Central memory CD8-positive, alpha-beta T cell (primary cell): ENCODE measurements around the gene HLA-DQA1.

ENCODE experiments used
- ATAC-seq: fragments of 150-1000 bp; cut with Tn5 transposase; replicated peaks from 2 replicates; pipeline ENCODE4 v1.10.0; 2022; ENCODE audit warnings: mild to moderate bottlenecking, moderate FRiP score, moderate number of reproducible peaks; ENCODE audit not compliant: poor library complexity, severe bottlenecking; ENCODE audit errors: extremely low read depth
- DNase-seq, 2 donors: peaks; one replicate each; pipeline ENCODE4 v3.0.0; 2021; ENCODE audit warnings: low spot score in 2 of 2
- H3K27ac Mint-ChIP-seq: one replicate; pipeline ENCODE4 v1.8.0; 2022; ENCODE audit warnings: low read depth, mild to moderate bottlenecking, moderate library complexity, mixed read lengths
- H3K27me3 Mint-ChIP-seq: one replicate; pipeline ENCODE4 v1.8.0; 2022; ENCODE audit warnings: mixed read lengths
- H3K36me3 Mint-ChIP-seq: one replicate; pipeline ENCODE4 v1.8.0; 2022; ENCODE audit warnings: mild to moderate bottlenecking, moderate library complexity, mixed read lengths; ENCODE audit not compliant: insufficient read depth
- H3K4me1 Mint-ChIP-seq: one replicate; pipeline ENCODE4 v1.8.0; 2022; ENCODE audit warnings: mixed read lengths
- H3K4me3 Mint-ChIP-seq: one replicate; pipeline ENCODE4 v1.8.0; 2022; ENCODE audit warnings: mild to moderate bottlenecking, moderate library complexity, mixed read lengths
- H3K9me3 Mint-ChIP-seq: one replicate; pipeline ENCODE4 v1.8.0; 2022; ENCODE audit warnings: mixed read lengths

HLA-DQA1 gene

GRCh38 chr6:32609391-32609730 is 27.8 kb upstream of the HLA-DQA1 start:
- H3K27ac Mint-ChIP-seq, result no peak overlapping the region
- ATAC-seq, result no peak
- no peaks in the 10 kb centered on the region for H3K36me3 Mint-ChIP-seq
- H3K27me3 Mint-ChIP-seq, result no peaks in the 10 kb centered on the region
- no peaks in the 10 kb centered on the region for H3K9me3 Mint-ChIP-seq
- H3K4me1 Mint-ChIP-seq, result peaks cover 4% of the 10 kb centered on the region
- H3K4me3 Mint-ChIP-seq, result no peak overlapping the region
- no peak for DNase-seq

DNA sequence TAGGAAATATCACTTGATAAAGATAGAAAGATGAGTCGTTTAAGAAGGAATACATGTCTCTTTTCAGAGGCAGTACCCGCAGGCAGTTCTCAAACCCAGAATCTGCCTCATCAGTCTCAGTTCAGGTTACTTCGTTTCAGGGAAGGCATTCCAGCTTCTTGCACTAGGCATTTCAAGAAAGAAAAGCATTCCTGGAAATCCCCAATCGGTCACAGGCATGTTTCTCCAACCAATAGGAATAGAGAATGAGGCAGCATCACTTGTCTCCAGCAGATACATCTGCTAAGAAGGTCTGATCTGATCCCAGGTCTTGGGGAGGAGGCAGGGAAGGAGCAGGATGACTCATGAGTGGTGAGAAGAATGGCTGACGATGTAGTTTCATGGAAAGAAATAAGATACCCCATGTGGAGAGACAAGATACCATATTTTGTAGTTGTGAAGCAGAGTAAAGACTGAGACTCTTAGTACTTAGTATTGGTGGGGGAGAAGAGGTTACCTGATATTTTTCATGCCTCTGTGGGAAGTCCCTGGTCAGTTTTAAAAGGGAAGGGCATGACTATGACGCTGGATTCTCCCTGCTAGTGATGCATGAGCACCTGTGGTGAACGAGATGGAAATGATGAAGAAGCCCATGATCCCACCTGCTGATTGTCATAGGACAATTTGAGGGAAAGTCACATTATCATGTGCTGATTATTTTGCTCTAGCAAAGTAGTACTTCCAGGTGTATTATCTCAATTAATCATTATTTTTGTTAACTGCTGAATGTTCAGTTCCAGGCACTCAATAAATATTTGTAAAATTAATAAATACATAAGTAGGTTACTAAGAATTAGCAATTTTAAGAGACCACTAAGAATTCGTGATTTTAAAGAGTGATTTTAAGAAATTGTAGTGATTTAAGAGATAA is 27.2 kb upstream of the HLA-DQA1 start:
- ATAC-seq (peak; percentile 80), DNase-seq (peak; percentile 14 to 68)
- Mint-ChIP-seq H3K9me3 (no peaks in the 10 kb centered on the region), H3K27me3 (no peaks in the 10 kb centered on the region), H3K4me1 (no peaks in the 10 kb centered on the region), H3K4me3 (no peak overlapping the region), H3K36me3 (no peaks in the 10 kb centered on the region), H3K27ac (no peak overlapping the region)

DNA sequence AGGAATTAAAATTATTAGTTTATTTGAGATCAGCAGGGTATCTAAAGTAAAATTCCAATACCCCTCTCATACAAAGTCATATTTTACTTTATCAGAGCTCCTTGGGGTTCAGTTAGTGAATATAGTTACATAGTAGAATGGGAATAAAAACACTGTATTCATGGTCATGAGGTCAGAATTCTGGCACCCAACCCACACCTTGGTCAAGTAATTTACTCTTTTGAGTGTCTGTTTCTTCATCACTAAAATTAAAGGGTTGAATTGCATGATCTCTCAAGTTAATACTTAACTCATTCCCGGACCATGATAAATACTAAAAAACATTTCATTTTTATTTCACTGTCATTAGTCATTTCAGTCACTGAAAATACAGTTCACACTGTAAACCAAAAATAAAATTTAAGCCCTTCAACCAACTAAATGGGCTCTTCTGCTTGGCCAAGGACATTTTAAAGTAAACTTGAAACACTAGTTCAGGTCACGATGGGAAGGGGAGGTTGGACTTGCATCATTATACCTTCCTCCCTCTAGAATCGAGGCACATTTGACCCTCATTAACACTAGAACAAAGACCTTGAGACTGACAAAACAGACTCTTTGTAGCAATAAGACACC is 26.4 kb upstream of the HLA-DQA1 start:
- DNase-seq, result no peak
- Mint-ChIP-seq H3K36me3 (no peaks in the 10 kb centered on the region), H3K9me3 (no peaks in the 10 kb centered on the region), H3K4me1 (peaks cover 2% of the 10 kb centered on the region), H3K4me3 (no peak overlapping the region), H3K27ac (no peak overlapping the region), H3K27me3 (no peaks in the 10 kb centered on the region)
- ATAC-seq, result no peak

DNA sequence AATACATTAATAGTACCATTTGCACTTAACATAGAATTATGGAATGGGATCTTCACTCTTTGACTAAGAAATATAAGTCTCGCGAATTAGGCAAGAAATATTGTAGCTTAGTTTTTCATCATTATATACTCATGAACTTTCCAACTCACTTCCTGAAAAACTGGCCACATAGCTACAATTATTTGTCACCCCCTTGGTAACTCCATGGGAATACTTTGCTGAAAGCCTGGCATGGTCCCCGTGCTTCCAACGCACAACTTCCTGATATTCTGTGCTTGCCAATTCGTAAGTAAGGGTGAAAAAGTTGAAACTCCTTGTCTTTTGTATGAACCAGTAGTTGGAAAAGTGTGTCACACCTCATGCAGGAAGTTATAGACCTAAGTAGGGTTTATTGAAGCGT is 23.7 kb upstream of the HLA-DQA1 start:
- H3K4me1 Mint-ChIP-seq, result peaks cover 13% of the 10 kb centered on the region
- no peak for ATAC-seq

DNA sequence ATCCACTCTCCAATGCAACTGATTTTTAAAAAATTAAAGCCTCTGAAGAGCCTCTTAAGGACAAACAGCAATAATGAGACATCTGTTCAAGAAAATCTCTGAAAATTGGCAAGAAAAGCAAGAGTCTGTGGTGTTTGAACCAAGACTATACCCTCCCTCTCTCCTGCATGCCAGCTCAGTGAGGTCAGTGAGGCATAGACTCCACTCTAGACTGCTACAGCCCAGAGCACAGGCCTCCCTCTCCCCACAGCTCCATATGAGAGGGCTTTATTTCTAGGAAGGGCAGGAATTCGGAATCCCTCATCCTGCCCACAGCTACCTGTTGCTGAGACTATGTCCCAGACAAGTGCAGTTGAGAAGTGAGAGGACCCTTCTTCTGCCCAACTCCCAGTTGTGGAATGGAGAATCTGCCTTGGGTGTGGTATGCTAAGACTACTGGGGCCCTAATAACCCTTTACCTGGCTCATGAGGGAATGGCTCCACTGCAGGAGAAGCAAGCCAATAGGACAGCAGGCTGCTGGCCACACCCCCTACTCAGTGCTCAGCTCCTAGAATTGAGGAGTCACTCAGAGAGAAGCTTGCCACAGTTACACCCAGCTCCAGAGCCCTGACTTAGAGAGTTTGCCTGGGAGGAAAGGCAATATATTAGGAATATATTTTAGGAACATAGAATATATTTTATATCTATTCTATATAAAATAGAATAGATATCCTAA is 22.7 kb upstream of the HLA-DQA1 start:
- Mint-ChIP-seq H3K4me1 (peaks cover 13% of the 10 kb centered on the region), H3K27ac (no peak overlapping the region), H3K4me3 (no peak overlapping the region), H3K9me3 (no peaks in the 10 kb centered on the region), H3K27me3 (no peaks in the 10 kb centered on the region), H3K36me3 (no peaks in the 10 kb centered on the region)
- ATAC-seq (no peak), DNase-seq (no peak)

More for the DNA sequence above, 23.7 kb upstream of the HLA-DQA1 start:
- Mint-ChIP-seq H3K36me3 (no peaks in the 10 kb centered on the region), H3K27me3 (no peaks in the 10 kb centered on the region), H3K27ac (no peak overlapping the region), H3K4me3 (no peak overlapping the region), H3K9me3 (no peaks in the 10 kb centered on the region)
- no peak for DNase-seq

GRCh38 chr6:32615885-32616532 is 21.2 kb upstream of the HLA-DQA1 start:
- DNase-seq (no peak), ATAC-seq (no peak)
- Mint-ChIP-seq H3K27ac (no peak overlapping the region), H3K4me1 (peaks cover 17% of the 10 kb centered on the region), H3K4me3 (no peak overlapping the region), H3K9me3 (no peaks in the 10 kb centered on the region), H3K27me3 (no peaks in the 10 kb centered on the region), H3K36me3 (no peaks in the 10 kb centered on the region)

DNA sequence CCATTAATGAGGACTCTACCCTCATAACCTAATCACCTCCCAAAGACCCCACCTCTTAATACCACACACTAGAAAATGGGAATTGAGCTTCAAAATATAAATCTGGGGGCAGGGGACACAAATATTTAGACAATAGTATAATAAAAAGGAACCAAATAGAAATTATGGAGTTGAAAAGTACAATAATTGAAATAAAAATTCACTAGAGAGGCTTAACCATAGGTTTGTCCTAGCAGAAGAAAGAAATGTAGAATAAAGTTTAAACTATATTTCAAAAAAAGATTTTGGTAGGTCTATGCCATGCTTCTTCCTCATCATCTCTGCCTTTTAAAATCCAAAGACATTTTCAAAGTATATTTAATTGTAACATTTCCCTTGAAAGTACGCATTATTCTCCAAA is 19.5 kb upstream of the HLA-DQA1 start:
- no peak overlapping the region for H3K27ac Mint-ChIP-seq
- DNase-seq, result no peak
- H3K9me3 Mint-ChIP-seq, result no peaks in the 10 kb centered on the region
- no peak for ATAC-seq
- peaks cover 34% of the 10 kb centered on the region for H3K4me1 Mint-ChIP-seq
- H3K27me3 Mint-ChIP-seq, result no peaks in the 10 kb centered on the region
- no peak overlapping the region for H3K4me3 Mint-ChIP-seq
- H3K36me3 Mint-ChIP-seq, result peaks cover 4% of the 10 kb centered on the region

DNA sequence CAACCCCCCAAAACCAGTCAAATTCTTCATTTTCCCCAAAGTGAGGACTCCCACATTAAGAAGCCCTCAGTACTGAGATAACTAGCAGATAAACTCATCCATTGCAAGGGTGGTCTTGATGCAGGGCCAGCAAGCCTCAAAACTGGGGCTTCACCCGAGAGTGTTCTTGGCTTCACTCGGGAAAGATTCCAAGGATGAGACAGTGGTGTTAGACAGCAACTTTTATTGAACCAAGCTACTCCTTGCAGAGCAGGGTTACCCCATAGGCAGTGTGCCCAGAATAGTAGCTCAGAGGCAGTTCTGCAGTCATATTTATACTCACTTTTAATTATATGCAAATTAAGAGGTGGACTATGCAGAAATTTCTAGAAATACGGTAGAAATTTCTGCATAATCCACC is 15.8 kb upstream of the HLA-DQA1 start:
- ATAC-seq, result no peak
- Mint-ChIP-seq H3K4me1 (peaks cover 50% of the 10 kb centered on the region), H3K36me3 (peaks cover 9% of the 10 kb centered on the region), H3K9me3 (no peaks in the 10 kb centered on the region), H3K4me3 (peak overlapping the region; percentile 30), H3K27me3 (no peaks in the 10 kb centered on the region), H3K27ac (no peak overlapping the region)
- no peak for DNase-seq

DNA sequence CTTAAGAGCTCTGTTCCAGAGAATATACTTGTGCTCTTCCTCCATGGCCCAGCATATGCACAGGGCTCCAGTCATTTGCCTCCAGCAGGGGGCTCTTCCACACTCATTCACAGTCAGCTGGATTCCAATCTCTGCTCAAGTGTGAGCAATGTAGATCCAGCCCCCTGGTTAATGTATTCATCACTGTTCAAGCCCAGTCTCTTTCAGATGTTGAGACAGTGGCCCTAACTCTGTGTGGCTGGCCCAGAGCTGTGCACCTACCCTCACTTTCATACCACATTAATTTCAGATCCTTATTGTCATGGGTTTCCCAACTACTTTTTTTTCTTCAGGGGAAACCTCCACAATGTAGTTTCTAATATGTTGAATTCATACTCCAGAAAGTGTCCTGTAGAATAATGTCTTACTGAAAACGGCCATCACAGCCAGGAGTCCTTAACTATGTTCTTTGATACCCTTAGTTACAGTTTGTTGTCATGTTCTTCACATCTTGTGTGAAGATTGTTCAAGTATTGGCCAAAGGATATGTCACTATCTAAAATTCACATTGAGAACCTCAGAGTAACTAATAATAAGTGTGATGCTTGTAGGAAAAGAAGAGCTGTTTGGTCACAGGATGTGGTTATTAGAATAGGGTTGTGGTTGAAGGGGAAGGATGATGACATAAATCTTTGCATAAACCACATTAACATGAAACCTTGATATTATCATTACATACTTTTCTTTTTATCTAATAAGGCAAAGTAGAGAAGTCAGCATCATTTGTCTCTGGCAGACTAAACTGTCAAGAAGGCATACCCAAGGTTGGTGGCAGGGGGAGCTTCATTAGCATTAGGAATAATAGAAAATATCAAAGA is 14.4 kb upstream of the HLA-DQA1 start:
- ATAC-seq (peak; percentile 87), DNase-seq (peak; percentile 13 to 62)
- Mint-ChIP-seq H3K4me1 (peaks cover 52% of the 10 kb centered on the region), H3K9me3 (no peaks in the 10 kb centered on the region), H3K27me3 (no peaks in the 10 kb centered on the region), H3K36me3 (peaks cover 9% of the 10 kb centered on the region), H3K27ac (peak overlapping the region; percentile 93), H3K4me3 (peak overlapping the region; percentile 46)

- H3K27me3 Mint-ChIP-seq, result no peaks in the 10 kb centered on the region
- peaks cover 56% of the 10 kb centered on the region for H3K4me1 Mint-ChIP-seq
- H3K27ac Mint-ChIP-seq, result peak overlapping the region; percentile 93
- no peak for ATAC-seq
- H3K36me3 Mint-ChIP-seq, result peaks cover 9% of the 10 kb centered on the region
- no peak for DNase-seq
- no peak overlapping the region for H3K4me3 Mint-ChIP-seq
- H3K9me3 Mint-ChIP-seq, result no peaks in the 10 kb centered on the region
These were observed 13.5 kb upstream of the HLA-DQA1 start for GRCh38 chr6:32623693-32624092.

DNA sequence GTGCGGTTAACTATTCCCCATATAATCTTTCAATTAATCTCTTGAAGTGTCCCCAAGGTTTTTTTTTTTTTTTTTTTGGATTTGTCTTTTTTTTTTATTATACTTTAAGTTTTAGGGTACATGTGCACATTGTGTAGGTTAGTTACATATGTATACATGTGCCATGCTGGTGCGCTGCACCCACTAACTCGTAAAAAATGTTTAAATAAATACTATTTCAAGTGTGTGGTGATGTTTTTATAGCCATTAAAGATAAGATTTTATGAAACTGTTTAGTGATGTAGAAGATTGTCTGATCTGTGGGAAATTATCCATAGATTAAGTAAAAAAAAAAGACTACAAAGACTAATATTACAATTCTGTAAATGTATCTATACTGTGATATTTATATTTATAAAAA is 12.6 kb upstream of the HLA-DQA1 start:
- H3K4me1 Mint-ChIP-seq, result peaks cover 56% of the 10 kb centered on the region
- H3K27ac Mint-ChIP-seq, result peak overlapping the region; percentile 93
- ATAC-seq (no peak), DNase-seq (no peak)
- no peaks in the 10 kb centered on the region for H3K27me3 Mint-ChIP-seq
- no peaks in the 10 kb centered on the region for H3K9me3 Mint-ChIP-seq
- peaks cover 9% of the 10 kb centered on the region for H3K36me3 Mint-ChIP-seq
- H3K4me3 Mint-ChIP-seq, result no peak overlapping the region

DNA sequence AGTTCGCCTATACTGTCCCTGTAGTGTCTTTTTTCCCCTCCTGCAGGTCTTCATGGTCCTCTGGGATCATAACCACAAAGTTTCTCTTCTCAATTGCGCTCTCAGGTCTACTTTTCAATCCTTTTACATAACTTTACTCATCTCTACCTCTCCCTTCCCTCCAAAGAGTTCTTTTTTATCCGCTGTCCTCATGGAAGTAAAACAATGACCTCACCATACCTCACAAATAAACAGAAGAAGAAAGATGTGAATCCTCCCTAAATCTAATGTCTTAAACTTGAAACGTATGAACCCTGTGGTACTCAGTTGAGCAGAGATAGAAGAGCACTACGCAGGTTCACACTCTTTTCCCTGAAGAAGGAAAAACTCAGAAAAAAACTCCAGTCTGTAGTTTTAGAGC is 12.1 kb upstream of the HLA-DQA1 start:
- Mint-ChIP-seq H3K36me3 (peaks cover 11% of the 10 kb centered on the region), H3K27me3 (no peaks in the 10 kb centered on the region), H3K4me1 (peaks cover 56% of the 10 kb centered on the region), H3K9me3 (no peaks in the 10 kb centered on the region), H3K4me3 (no peak overlapping the region), H3K27ac (no peak overlapping the region)
- ATAC-seq (no peak), DNase-seq (no peak)
